HCT116 (cell line): ENCODE data around the gene PARP6. TPM values are rescaled to one million over a fixed set of nuclear protein-coding genes. Genes with fewer than 3 reads are reported as not detected.
"Not testable (repeated sequence)": the region's sequence is repeated elsewhere in the genome, so short reads cannot be mapped to it uniquely, and the experiment has no call there.

ENCODE experiments used
- ATAC-seq: fragments of 200-7000 bp; cut with Tn5 transposase; 2 replicates; pipeline ENCODE4 v1.9.1; 2020; ENCODE audit warnings: mild to moderate bottlenecking, moderate library complexity
- BruUV-seq: library from RNA; stranded (reverse); fragments of 400-500 nt; replicated peaks from 2 replicates; lab custom pipeline; 2021; lab: Mats Ljungman, UMichigan
- CTCF ChIA-PET: fragments of 300-600 bp; sonication (Branson Sonifier 250); formaldehyde crosslinking; loops from one replicate; lab custom pipeline; 2021; ENCODE audit warnings: antibody characterized with exemption; lab: Charles Lee
- POLR2A ChIA-PET: fragments of 300-600, 350-600 bp; sonication (Branson Sonifier 250); formaldehyde crosslinking; loops from one replicate; lab custom pipeline; 2021; ENCODE audit warnings: antibody characterized with exemption; lab: Charles Lee
- RAD21 ChIA-PET, 2 experiments: fragments of 300-600 bp; sonication (Branson Sonifier 250); formaldehyde crosslinking; loops; one replicate each; lab custom pipeline; 2023; ENCODE audit warnings: low total read pairs in 2 of 2; ENCODE audit not compliant: uncharacterized antibody in 2 of 2, unreplicated experiment in 2 of 2, low non-redundant PET in 1 of 2; lab: Charles Lee
- DNase-seq: peaks from one replicate; pipeline ENCODE4 v3.0.0-alpha.2; 2010; ENCODE audit warnings: low read depth, low spot score
- H2AFZ ChIP-seq: fragments of 200-600 bp; shearing (Covaris generic), sonication (generic); 2 replicates; pipeline ENCODE4 v1.6.1; 2017; ENCODE audit warnings: low read depth, mixed run types, mixed read lengths, antibody characterized with exemption, low read length; ENCODE audit not compliant: poor library complexity, severe bottlenecking
- H3K27ac ChIP-seq: 2 replicates; pipeline ENCODE4 v1.5.1; 2012; ENCODE audit warnings: low read depth, low read length
- H3K27me3 ChIP-seq: fragments of 200-600 bp; sonication (generic); 2 replicates; pipeline ENCODE4 v1.6.1; 2016; ENCODE audit warnings: mixed run types, low read length, mixed read lengths; ENCODE audit not compliant: insufficient read depth
- H3K36me3 ChIP-seq, 2 experiments: fragments of 200-500 bp in 1 of 2; fragments of 200-600 bp in 1 of 2; sonication (Bioruptor generic) in 1 of 2; sonication (generic) in 1 of 2; 2 replicates each; pipeline versions ENCODE4 v1.5.1 to v1.6.1; 2014 to 2016; ENCODE audit warnings: low read length in 2 of 2, inconsistent platforms in 1 of 2, mixed read lengths in 1 of 2, mixed run types in 1 of 2; ENCODE audit not compliant: insufficient read depth in 2 of 2, control insufficient read depth in 1 of 2
- H3K4me1 ChIP-seq, 2 experiments: fragments of 200-600 bp in 1 of 2; sonication (generic) in 1 of 2; 2 replicates each; pipeline versions ENCODE4 v1.5.1 to v1.6.1; 2012 to 2017; ENCODE audit warnings: low read length in 2 of 2, inconsistent platforms in 1 of 2, mild to moderate bottlenecking in 1 of 2, mixed read lengths in 1 of 2, mixed run types in 1 of 2, moderate library complexity in 1 of 2; ENCODE audit not compliant: insufficient read depth in 2 of 2, control insufficient read depth in 1 of 2
- H3K4me2 ChIP-seq: fragments of 200-600 bp; sonication (generic); 2 replicates; pipeline ENCODE4 v1.6.1; 2017; ENCODE audit warnings: mixed run types, low read length, mixed read lengths
- H3K4me3 ChIP-seq, 2 experiments: fragments of 200-600 bp in 1 of 2; sonication (generic) in 1 of 2; replicated peaks in 1 of 2; 2 replicates each; pipeline ENCODE4 v1.5.1; 2011 to 2016; ENCODE audit warnings: low read length in 2 of 2, control low read depth in 1 of 2, low read depth in 1 of 2, mild to moderate bottlenecking in 1 of 2, mixed read lengths in 1 of 2, mixed run types in 1 of 2
- H3K79me2 ChIP-seq: fragments of 200-600 bp; sonication (generic); 2 replicates; pipeline ENCODE4 v1.6.1; 2017; ENCODE audit warnings: mild to moderate bottlenecking, mixed run types, low read length, moderate library complexity, mixed read lengths; ENCODE audit not compliant: insufficient read depth
- H3K9ac ChIP-seq: fragments of 200-600 bp; sonication (generic); 2 replicates; pipeline ENCODE4 v1.6.1; 2016; ENCODE audit warnings: low read length, mixed read lengths
- H3K9me2 ChIP-seq: fragments of 200-600 bp; sonication (generic), shearing (Covaris generic); 2 replicates; pipeline ENCODE4 v1.6.1; 2017; ENCODE audit warnings: mixed run types, mild to moderate bottlenecking, moderate library complexity; ENCODE audit not compliant: insufficient read depth
- H3K9me3 ChIP-seq, 2 experiments: fragments of 200-500 bp in 1 of 2; fragments of 200-600 bp in 1 of 2; sonication (Bioruptor generic) in 1 of 2; sonication (generic) in 1 of 2; 2 replicates each; pipeline ENCODE4 v1.6.1; 2014 to 2017; ENCODE audit warnings: low read length in 2 of 2, mixed read lengths in 2 of 2, inconsistent platforms in 1 of 2, low read depth in 1 of 2, mild to moderate bottlenecking in 1 of 2, mixed run types in 1 of 2, moderate library complexity in 1 of 2; ENCODE audit not compliant: control insufficient read depth in 1 of 2, insufficient read depth in 1 of 2
- H4K20me1 ChIP-seq: fragments of 200-600 bp; sonication (generic), shearing (Covaris generic); 2 replicates; pipeline ENCODE4 v1.6.1; 2017; ENCODE audit warnings: mixed run types, mild to moderate bottlenecking, moderate library complexity; ENCODE audit not compliant: insufficient read depth
- CBX3 ChIP-seq: IDR thresholded peaks from 2 replicates; pipeline ENCODE4 v1.6.1; 2012; ENCODE audit warnings: low read depth
- EGR1 ChIP-seq: IDR thresholded peaks from 2 replicates; pipeline ENCODE4 v1.6.1; 2012; ENCODE audit warnings: low read depth
- MAX ChIP-seq: IDR thresholded peaks from 2 replicates; pipeline ENCODE4 v1.6.1; 2012
- RAD21 ChIP-seq: IDR thresholded peaks from 2 replicates; pipeline ENCODE4 v1.6.1; 2012; ENCODE audit warnings: low read depth, mild to moderate bottlenecking
- REST ChIP-seq: IDR thresholded peaks from 2 replicates; pipeline ENCODE4 v1.6.1; 2012; ENCODE audit warnings: low read depth
- SIN3A ChIP-seq: IDR thresholded peaks from 2 replicates; pipeline ENCODE4 v1.6.1; 2012; ENCODE audit warnings: low read depth
- SP1 ChIP-seq: IDR thresholded peaks from 2 replicates; pipeline ENCODE4 v1.6.1; 2012; ENCODE audit warnings: low read depth
- TCF7L2 ChIP-seq: IDR thresholded peaks from 2 replicates; pipeline ENCODE4 v1.7.0; 2011; ENCODE audit warnings: borderline replicate concordance, inconsistent platforms; ENCODE audit not compliant: insufficient read depth, insufficient read length; ENCODE audit errors: extremely low read depth
- ZBTB33 ChIP-seq: IDR thresholded peaks from 2 replicates; pipeline ENCODE4 v1.6.1; 2011; ENCODE audit warnings: mild to moderate bottlenecking, low read length, moderate library complexity; ENCODE audit not compliant: insufficient replicate concordance; ENCODE audit errors: extremely low read depth
- ZNF274 ChIP-seq: fragments of 200-500 bp; sonication (Bioruptor generic); IDR thresholded peaks from 2 replicates; pipeline ENCODE4 v1.6.1; 2014; ENCODE audit warnings: mild to moderate bottlenecking, low read depth, low read length, inconsistent platforms
- intact Hi-C: fragments of 100-400 bp; cut with micrococcal nuclease; formaldehyde crosslinking; loops from 2 replicates; pipeline ENCODE4 v1.10.0; 2022
- total RNA-seq: library from RNA; stranded (reverse); gene quantifications from one replicate; pipeline ENCODE4 v1.2.1, GENCODE V29; 2021; ENCODE audit not compliant: unreplicated experiment

PARP6 gene
- total RNA-seq, 1 experiment from 2014 or later: 67.9 TPM

GRCh38 chr15:72275635-72276325 lies 3.4 kb upstream of the PARP6 start:
- H3K9ac ChIP-seq, H3K9me2 ChIP-seq, BruUV-seq, H4K20me1 ChIP-seq, intact Hi-C loops, POLR2A ChIA-PET, H3K27ac ChIP-seq, H3K4me3 ChIP-seq, H2AFZ ChIP-seq, DNase-seq, H3K27me3 ChIP-seq, ATAC-seq, CTCF ChIA-PET, H3K4me2 ChIP-seq, H3K9me3 ChIP-seq, RAD21 ChIA-PET, H3K36me3 ChIP-seq: not testable (repeated sequence)
- Histone ChIP-seq H3K79me2 (peaks cover 14% of the 10 kb centered on the region), H3K4me1 (peaks cover 9 to 17% of the 10 kb centered on the region in 2 experiments; a peak in 2 of 4 replicates)

GRCh38 chr15:72272997-72273352 lies 621 bp upstream of the PARP6 start:
- peaks cover 27% of the 10 kb centered on the region for H3K79me2 ChIP-seq
- CTCF ChIA-PET: interaction anchor here (1.5 kb wide), 1 partner anchor 12 kb away, joined by 4 read pairs; no protein-coding TSS in a partner anchor
- H3K9me3 ChIP-seq: no peaks in the 10 kb centered on the region
- POLR2A ChIA-PET: no interaction called here
- peak overlapping the region; percentile 41 for H3K27ac ChIP-seq
- peak overlapping the region; percentile 42 to 79 for H3K4me3 ChIP-seq
- no peak for ATAC-seq
- no peaks in the 10 kb centered on the region for H3K27me3 ChIP-seq
- no peaks in the 10 kb centered on the region for H3K9me2 ChIP-seq
- TF ChIP-seq TCF7L2 (no peak), SP1 (no peak), ZNF274 (no peak), MAX (no peak), REST (no peak), CBX3 (no peak), EGR1 (no peak), SIN3A (no peak), RAD21 (no peak), ZBTB33 (no peak)
- H3K4me2 ChIP-seq: peak overlapping the region; percentile 82
- intact Hi-C loops: loop anchor here (2.0 kb wide), 1 partner anchor 40 kb away; no protein-coding TSS in a partner anchor
- TSS peak; percentile 92 for BruUV-seq
- DNase-seq: no peak
- no peak overlapping the region for H2AFZ ChIP-seq
- H3K9ac ChIP-seq: peak overlapping the region; percentile 67
- H4K20me1 ChIP-seq: no peaks in the 10 kb centered on the region
- peaks cover 3 to 7% of the 10 kb centered on the region in 2 experiments; a peak in 1 of 4 replicates for H3K36me3 ChIP-seq
- RAD21 ChIA-PET: no interaction called here
- H3K4me1 ChIP-seq: peaks cover 9 to 17% of the 10 kb centered on the region in 2 experiments; a peak in 2 of 4 replicates
